Kidney (tissue), 14 donors: ENCODE measurements around the gene MESP1. TPM values are rescaled to one million over a fixed set of nuclear protein-coding genes. Genes with fewer than 3 reads are reported as not detected.

Experiments
- DNase-seq, 5 donors: peaks; one replicate each; pipeline ENCODE4 v3.0.0-alpha.2; 2013 to 2020
- FAIRE-seq: peaks from 2 replicates; lab custom pipeline; 2012; peaks lifted over from hg19 to GRCh38; lab: Jason Lieb, UNC
- H3K27ac ChIP-seq, 2 donors: one replicate each; pipeline ENCODE4 v1.7.0; 2013; ENCODE audit warnings: low read depth in 2 of 2, low read length in 2 of 2, inconsistent platforms in 1 of 2
- H3K27me3 ChIP-seq: one replicate; pipeline ENCODE4 v1.7.1; 2013; ENCODE audit warnings: low read length, inconsistent platforms; ENCODE audit not compliant: control insufficient read depth, insufficient read depth
- H3K36me3 ChIP-seq, 3 donors: one replicate each; pipeline versions ENCODE4 v1.7.0 to v1.7.1; 2013; ENCODE audit warnings: low read length in 3 of 3, control low read depth in 1 of 3, inconsistent platforms in 1 of 3; ENCODE audit not compliant: insufficient read depth in 3 of 3, control insufficient read depth in 2 of 3
- H3K4me1 ChIP-seq, 3 donors: one replicate each; pipeline versions ENCODE4 v1.7.0 to v1.7.1; 2013; ENCODE audit warnings: low read length in 3 of 3, inconsistent platforms in 1 of 3, low read depth in 1 of 3; ENCODE audit not compliant: control insufficient read depth in 2 of 3, insufficient read depth in 2 of 3
- H3K4me3 ChIP-seq, 3 donors: one replicate each; pipeline versions ENCODE4 v1.7.0 to v1.8.1; 2013; ENCODE audit warnings: low read length in 3 of 3, control low read depth in 1 of 3, inconsistent platforms in 1 of 3
- H3K9ac ChIP-seq, 3 donors: one replicate each; pipeline versions ENCODE4 v1.7.0 to v1.7.1; 2013; ENCODE audit warnings: low read length in 3 of 3, control low read depth in 1 of 3, inconsistent platforms in 1 of 3
- H3K9me3 ChIP-seq, 3 donors: one replicate each; pipeline versions ENCODE4 v1.7.0 to v1.7.1; 2013; ENCODE audit warnings: low read length in 3 of 3, control low read depth in 1 of 3, inconsistent platforms in 1 of 3; ENCODE audit not compliant: control insufficient read depth in 2 of 3, insufficient read depth in 1 of 3
- intact Hi-C: fragments of 100-400 bp; cut with DNase I; formaldehyde crosslinking; loops from one replicate; pipeline ENCODE4 v1.11.1; 2022
- polyA plus RNA-seq: library from polyadenylated mRNA; stranded (reverse); fragments of 350-450 nt; fragmentation: Illumina TruSeq; extraction: RNeasy Lipid Tissue Mini Kit (QIAGEN cat#74804); gene quantifications from one replicate; pipeline ENCODE4 v1.2.3, GENCODE V29; 2014; ENCODE audit warnings: low read depth, low replicate concordance; ENCODE audit not compliant: insufficient read depth
- total RNA-seq: library from RNA; stranded (reverse); fragmentation: NEBNext Ultra II Directional; extraction: Animal tissue kit (Norgen Biotek cat#: 25700); gene quantifications from one replicate; pipeline ENCODE4 v1.2.1, GENCODE V29; 2021
- TF ChIP-seq, protein P1 (sequence below): IDR thresholded peaks from 3 replicates; pipeline ENCODE4 v1.5.1; 2012; ENCODE audit warnings: mild to moderate bottlenecking, moderate library complexity, borderline replicate concordance; ENCODE audit not compliant: insufficient read depth; ENCODE audit errors: extremely low read depth
- donor health status: control.
- donor health status: control.
- donor health status: control.
- donor health status: control.
- donor health status: control.
- donor health status: DM: yes; HTN: yes; CAD: no.
- donor health status: Normal renal cell carcinoma (clear cell type).

The MESP1 gene
- total and polyA plus RNA-seq, 2 donors from 2014 or later: 2.1 to 6.0 TPM

- no peak for FAIRE-seq
- no peaks in the 10 kb centered on the region for H3K4me1 ChIP-seq
- H3K27ac ChIP-seq: no peak overlapping the region
- intact Hi-C loops: no loop called here
- H3K36me3 ChIP-seq: peaks cover 0 to 24% (median 2%) of the 10 kb centered on the region in 3 donors
- no peaks in the 10 kb centered on the region for H3K9me3 ChIP-seq
- no peak overlapping the region for H3K4me3 ChIP-seq
- TF ChIP-seq, protein P1, sequence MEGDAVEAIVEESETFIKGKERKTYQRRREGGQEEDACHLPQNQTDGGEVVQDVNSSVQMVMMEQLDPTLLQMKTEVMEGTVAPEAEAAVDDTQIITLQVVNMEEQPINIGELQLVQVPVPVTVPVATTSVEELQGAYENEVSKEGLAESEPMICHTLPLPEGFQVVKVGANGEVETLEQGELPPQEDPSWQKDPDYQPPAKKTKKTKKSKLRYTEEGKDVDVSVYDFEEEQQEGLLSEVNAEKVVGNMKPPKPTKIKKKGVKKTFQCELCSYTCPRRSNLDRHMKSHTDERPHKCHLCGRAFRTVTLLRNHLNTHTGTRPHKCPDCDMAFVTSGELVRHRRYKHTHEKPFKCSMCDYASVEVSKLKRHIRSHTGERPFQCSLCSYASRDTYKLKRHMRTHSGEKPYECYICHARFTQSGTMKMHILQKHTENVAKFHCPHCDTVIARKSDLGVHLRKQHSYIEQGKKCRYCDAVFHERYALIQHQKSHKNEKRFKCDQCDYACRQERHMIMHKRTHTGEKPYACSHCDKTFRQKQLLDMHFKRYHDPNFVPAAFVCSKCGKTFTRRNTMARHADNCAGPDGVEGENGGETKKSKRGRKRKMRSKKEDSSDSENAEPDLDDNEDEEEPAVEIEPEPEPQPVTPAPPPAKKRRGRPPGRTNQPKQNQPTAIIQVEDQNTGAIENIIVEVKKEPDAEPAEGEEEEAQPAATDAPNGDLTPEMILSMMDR: no peak
- no peaks in the 10 kb centered on the region for H3K27me3 ChIP-seq
- H3K9ac ChIP-seq: no peak overlapping the region
- no peak for DNase-seq
Measured at GRCh38 chr15:89787944-89788343, 36.9 kb upstream of the MESP1 start.

DNA sequence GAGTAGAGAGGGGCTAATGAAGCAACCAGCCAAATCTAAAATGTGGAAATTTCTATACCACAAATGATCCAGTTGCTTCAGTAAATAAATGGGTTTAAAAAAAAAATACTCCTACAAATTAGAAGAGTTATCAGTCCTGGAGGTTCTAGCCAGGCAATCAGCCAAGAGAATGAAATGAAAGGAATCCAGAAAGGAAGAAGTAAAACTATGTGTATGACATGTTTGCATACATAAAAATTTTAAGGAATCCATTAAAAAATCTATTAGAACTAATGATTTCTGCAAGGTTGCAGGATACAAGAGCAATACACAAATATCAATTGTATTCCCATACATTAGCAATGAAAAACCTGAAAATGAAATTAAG, 34.7 kb upstream of the MESP1 start:
- intact Hi-C loops: no loop called here
- Histone ChIP-seq H3K9ac (no peak overlapping the region), H3K4me1 (no peaks in the 10 kb centered on the region), H3K9me3 (no peaks in the 10 kb centered on the region), H3K36me3 (peaks cover 0 to 11% (median 2%) of the 10 kb centered on the region in 3 donors), H3K27ac (no peak overlapping the region), H3K4me3 (no peak overlapping the region), H3K27me3 (no peaks in the 10 kb centered on the region)
- FAIRE-seq: no peak
- no peak for DNase-seq
- TF ChIP-seq, protein P1: no peak

GRCh38 chr15:89785064-89785773, 34.2 kb upstream of the MESP1 start:
- H3K4me3 ChIP-seq: no peak overlapping the region
- H3K4me1 ChIP-seq: no peaks in the 10 kb centered on the region
- FAIRE-seq (no peak), DNase-seq (peak in 2 of 5 donors; percentile 28 to 54)
- intact Hi-C loops: no loop called here
- TF ChIP-seq, protein P1: no peak
- no peaks in the 10 kb centered on the region for H3K27me3 ChIP-seq
- H3K27ac ChIP-seq: no peak overlapping the region
- no peak overlapping the region for H3K9ac ChIP-seq
- no peaks in the 10 kb centered on the region for H3K9me3 ChIP-seq
- peaks cover 0 to 6% (median 2%) of the 10 kb centered on the region in 3 donors for H3K36me3 ChIP-seq

- no peak for FAIRE-seq
- no peak overlapping the region for H3K9ac ChIP-seq
- intact Hi-C loops: no loop called here
- peak in 2 of 5 donors; percentile 23 to 56 for DNase-seq
- peaks cover 0 to 4% (median 2%) of the 10 kb centered on the region in 3 donors for H3K36me3 ChIP-seq
- no peaks in the 10 kb centered on the region for H3K9me3 ChIP-seq
- no peak overlapping the region for H3K27ac ChIP-seq
- no peak overlapping the region for H3K4me3 ChIP-seq
- H3K27me3 ChIP-seq: no peaks in the 10 kb centered on the region
- TF ChIP-seq, protein P1: no peak
- H3K4me1 ChIP-seq: no peaks in the 10 kb centered on the region
Measured at GRCh38 chr15:89784686-89784960, 33.6 kb upstream of the MESP1 start.
